HepG2 (cell line): Measurements from ENCODE around the gene ASB7. TPM values are rescaled to one million over a fixed set of nuclear protein-coding genes. Genes with fewer than 3 reads are reported as not detected.
A peak's percentile ranks its signal among the peaks of the same experiment; 100 is the strongest.

Source experiments
- ELF3 ChIP-seq: IDR thresholded peaks from 2 replicates; pipeline ENCODE4 v1.6.1; 2016; ENCODE audit warnings: missing genetic modification reagents, missing compliant biosample characterization
- GATAD2A ChIP-seq: IDR thresholded peaks from 2 replicates; pipeline ENCODE4 v1.6.1; 2016
- HDAC2 ChIP-seq: sonication (generic); formaldehyde crosslinking; IDR thresholded peaks from 2 replicates; pipeline ENCODE4 v1.4.0; 2020; ENCODE audit warnings: missing genetic modification reagents
- HOXA5 ChIP-seq: sonication (generic); formaldehyde crosslinking; IDR thresholded peaks from 2 replicates; pipeline ENCODE4 v1.4.0; 2020; ENCODE audit warnings: missing genetic modification reagents
- KLF9 ChIP-seq: IDR thresholded peaks from 2 replicates; pipeline ENCODE4 v1.6.1; 2016; ENCODE audit warnings: low read depth
- NFKB2 ChIP-seq: sonication (generic); formaldehyde crosslinking; IDR thresholded peaks from 2 replicates; pipeline ENCODE4 v1.4.0; 2020; ENCODE audit warnings: missing genetic modification reagents, borderline replicate concordance
- RBM22 ChIP-seq: fragments of 200-400 bp; formaldehyde crosslinking; optimal IDR thresholded peaks from 2 replicates; pipeline ENCODE3; 2017; ENCODE audit warnings: mild to moderate bottlenecking, low read length, moderate library complexity
- RFX3 ChIP-seq: IDR thresholded peaks from 2 replicates; pipeline ENCODE4 v1.6.1; 2016; ENCODE audit warnings: missing biosample characterization, missing genetic modification reagents
- RXRA ChIP-seq: sonication (generic); formaldehyde crosslinking; IDR thresholded peaks from 2 replicates; pipeline ENCODE4 v1.5.1; 2020; ENCODE audit warnings: missing genetic modification reagents
- RXRB ChIP-seq: IDR thresholded peaks from 2 replicates; pipeline ENCODE4 v1.6.1; 2016; ENCODE audit warnings: borderline replicate concordance, missing genetic modification reagents, missing compliant biosample characterization
- STAT5B ChIP-seq: sonication (generic); formaldehyde crosslinking; IDR thresholded peaks from 2 replicates; pipeline ENCODE4 v1.4.0; 2020; ENCODE audit warnings: missing genetic modification reagents
- SYNCRIP ChIP-seq: fragments of 200-400 bp; formaldehyde crosslinking; IDR thresholded peaks from 2 replicates; pipeline ENCODE4 v1.6.1; 2018; ENCODE audit warnings: mild to moderate bottlenecking, low read depth, low read length; ENCODE audit not compliant: insufficient read depth
- TBX2 ChIP-seq: sonication (generic); formaldehyde crosslinking; IDR thresholded peaks from 2 replicates; pipeline ENCODE4 v1.5.0; 2020; ENCODE audit warnings: missing genetic modification reagents, mild to moderate bottlenecking, borderline replicate concordance
- ZC3H13 ChIP-seq: sonication (generic); formaldehyde crosslinking; IDR thresholded peaks from 2 replicates; pipeline ENCODE4 v1.8.1; 2023; ENCODE audit warnings: mild to moderate bottlenecking, missing genetic modification reagents, moderate library complexity
- ZNF331 ChIP-seq: sonication (generic); formaldehyde crosslinking; IDR thresholded peaks from 2 replicates; pipeline ENCODE4 v1.4.0; 2020; ENCODE audit warnings: missing genetic modification reagents
- ZNF615 ChIP-seq: sonication (generic); formaldehyde crosslinking; IDR thresholded peaks from 2 replicates; pipeline ENCODE4 v1.5.0; 2020; ENCODE audit warnings: mild to moderate bottlenecking, missing genetic modification reagents, borderline replicate concordance
- polyA plus RNA-seq, 8 experiments: library from polyadenylated mRNA; depleted of rRNA in 3 of 8; stranded (reverse) in 7 of 8; unstranded in 1 of 8; fragments of >200 nt; fragmentation: Illumina TruSeq in 4 of 8; extraction: Trizol in 4 of 8; gene quantifications; 2 replicates each; pipeline versions ENCODE4 v1.2.1 to v1.2.3, GENCODE V29; 2011 to 2016; ENCODE audit warnings: low read depth in 4 of 8, missing spikeins in 1 of 8, mixed read lengths in 1 of 8; ENCODE audit not compliant: insufficient read depth in 1 of 8
- total RNA-seq, 5 experiments: library from RNA; depleted of rRNA; stranded (reverse); fragments of >200 nt; fragmentation: Illumina TruSeq; extraction: Trizol; gene quantifications; 2 replicates each; pipeline ENCODE4 v1.2.3, GENCODE V29; 2016; ENCODE audit warnings: low read depth in 1 of 5
- TF ChIP-seq, protein P1 (sequence below): sonication (generic); formaldehyde crosslinking; IDR thresholded peaks from 2 replicates; pipeline ENCODE4 v1.5.1; 2020; ENCODE audit warnings: missing genetic modification reagents, mild to moderate bottlenecking, borderline replicate concordance
- TF ChIP-seq, protein P2 (sequence below): sonication (generic); formaldehyde crosslinking; IDR thresholded peaks from 2 replicates; pipeline ENCODE4 v1.4.0; 2020; ENCODE audit warnings: missing genetic modification reagents
- TF ChIP-seq, protein P3 (sequence below): sonication (generic); formaldehyde crosslinking; IDR thresholded peaks from 2 replicates; pipeline ENCODE4 v1.5.1; 2020; ENCODE audit warnings: mild to moderate bottlenecking, moderate library complexity, missing genetic modification reagents
- TF ChIP-seq, protein P4 (sequence below): sonication (generic); formaldehyde crosslinking; IDR thresholded peaks from 2 replicates; pipeline ENCODE4 v1.5.1; 2020; ENCODE audit warnings: missing genetic modification reagents, mild to moderate bottlenecking, borderline replicate concordance

The ASB7 gene
- total and polyA plus RNA-seq, 2 of the 13 experiments (the other 11 are each of a cell fraction or from before 2014, with no cell fraction given): 7.7 to 12.1 TPM

DNA sequence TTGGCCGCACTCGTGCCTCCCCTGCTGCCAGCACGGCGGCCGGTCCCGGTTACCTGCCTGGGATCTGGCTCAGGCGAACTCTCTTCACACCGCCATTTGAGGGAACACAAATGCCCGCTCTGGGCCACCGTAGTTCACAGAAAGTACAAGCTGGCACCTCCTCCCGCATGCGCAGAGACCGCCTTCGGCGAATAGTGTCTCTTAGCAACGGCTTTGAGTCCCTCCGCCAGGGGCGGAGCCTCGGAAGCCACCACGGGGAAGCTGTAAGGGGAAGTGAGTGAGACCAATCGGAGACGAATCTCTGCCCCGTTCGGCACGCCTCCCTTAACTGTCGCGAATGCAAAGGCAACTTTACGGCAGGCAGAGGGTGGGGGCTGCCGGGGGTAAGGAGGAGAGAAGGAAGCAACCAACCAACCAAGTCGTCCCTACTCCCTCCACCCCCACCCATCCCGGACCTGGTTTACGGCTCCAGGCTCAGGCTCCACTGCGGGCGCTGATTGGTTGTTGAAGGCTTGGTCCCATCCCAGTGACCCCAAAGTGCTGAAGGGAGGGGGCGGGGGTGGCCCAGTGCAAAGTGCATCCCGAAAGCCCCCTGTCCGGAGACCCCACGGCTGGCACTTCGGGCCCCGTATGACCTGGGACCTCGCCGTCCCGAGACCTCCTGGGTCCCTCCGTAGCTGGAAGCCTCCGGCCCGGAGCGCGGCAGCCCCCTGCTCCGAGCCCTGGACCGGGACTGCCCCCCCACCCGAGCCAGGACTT lies at the start of gene ASB7, which contains the start of gene LINS1 (continued):
- TF ChIP-seq, protein P1, sequence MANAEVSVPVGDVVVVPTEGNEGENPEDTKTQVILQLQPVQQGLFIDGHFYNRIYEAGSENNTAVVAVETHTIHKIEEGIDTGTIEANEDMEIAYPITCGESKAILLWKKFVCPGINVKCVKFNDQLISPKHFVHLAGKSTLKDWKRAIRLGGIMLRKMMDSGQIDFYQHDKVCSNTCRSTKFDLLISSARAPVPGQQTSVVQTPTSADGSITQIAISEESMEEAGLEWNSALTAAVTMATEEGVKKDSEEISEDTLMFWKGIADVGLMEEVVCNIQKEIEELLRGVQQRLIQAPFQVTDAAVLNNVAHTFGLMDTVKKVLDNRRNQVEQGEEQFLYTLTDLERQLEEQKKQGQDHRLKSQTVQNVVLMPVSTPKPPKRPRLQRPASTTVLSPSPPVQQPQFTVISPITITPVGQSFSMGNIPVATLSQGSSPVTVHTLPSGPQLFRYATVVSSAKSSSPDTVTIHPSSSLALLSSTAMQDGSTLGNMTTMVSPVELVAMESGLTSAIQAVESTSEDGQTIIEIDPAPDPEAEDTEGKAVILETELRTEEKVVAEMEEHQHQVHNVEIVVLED: peak; percentile 53; the same call in 1 of the 2 replicates
- TF ChIP-seq GATAD2A (peak; percentile 10; the same call in 1 of the 2 replicates), RXRA (CRISPR knock-in tag) (peak; percentile 77), STAT5B (CRISPR knock-in tag) (no peak), ELF3 (CRISPR knock-in tag) (peak; percentile 73), ZC3H13 (CRISPR knock-in tag) (no peak), RXRB (CRISPR knock-in tag) (peak; percentile 37; the same call in 1 of the 2 replicates), ZNF331 (CRISPR knock-in tag) (0 out of 2 replicates have a peak, but pooled peaks have one; percentile 20), KLF9 (CRISPR knock-in tag) (0 out of 2 replicates have a peak, but pooled peaks have one; percentile 18), HDAC2 (0 out of 2 replicates have a peak, but pooled peaks have one; percentile 15), RBM22 (no peak), TBX2 (CRISPR knock-in tag) (peak; percentile 77), NFKB2 (peak; percentile 1; the same call in 1 of the 2 replicates), HOXA5 (CRISPR knock-in tag) (0 out of 2 replicates have a peak, but pooled peaks have one; percentile 73), RFX3 (CRISPR knock-in tag) (peak; percentile 94), ZNF615 (CRISPR knock-in tag) (0 out of 2 replicates have a peak, but pooled peaks have one; percentile 8), SYNCRIP (no peak)
- TF ChIP-seq, protein P2, sequence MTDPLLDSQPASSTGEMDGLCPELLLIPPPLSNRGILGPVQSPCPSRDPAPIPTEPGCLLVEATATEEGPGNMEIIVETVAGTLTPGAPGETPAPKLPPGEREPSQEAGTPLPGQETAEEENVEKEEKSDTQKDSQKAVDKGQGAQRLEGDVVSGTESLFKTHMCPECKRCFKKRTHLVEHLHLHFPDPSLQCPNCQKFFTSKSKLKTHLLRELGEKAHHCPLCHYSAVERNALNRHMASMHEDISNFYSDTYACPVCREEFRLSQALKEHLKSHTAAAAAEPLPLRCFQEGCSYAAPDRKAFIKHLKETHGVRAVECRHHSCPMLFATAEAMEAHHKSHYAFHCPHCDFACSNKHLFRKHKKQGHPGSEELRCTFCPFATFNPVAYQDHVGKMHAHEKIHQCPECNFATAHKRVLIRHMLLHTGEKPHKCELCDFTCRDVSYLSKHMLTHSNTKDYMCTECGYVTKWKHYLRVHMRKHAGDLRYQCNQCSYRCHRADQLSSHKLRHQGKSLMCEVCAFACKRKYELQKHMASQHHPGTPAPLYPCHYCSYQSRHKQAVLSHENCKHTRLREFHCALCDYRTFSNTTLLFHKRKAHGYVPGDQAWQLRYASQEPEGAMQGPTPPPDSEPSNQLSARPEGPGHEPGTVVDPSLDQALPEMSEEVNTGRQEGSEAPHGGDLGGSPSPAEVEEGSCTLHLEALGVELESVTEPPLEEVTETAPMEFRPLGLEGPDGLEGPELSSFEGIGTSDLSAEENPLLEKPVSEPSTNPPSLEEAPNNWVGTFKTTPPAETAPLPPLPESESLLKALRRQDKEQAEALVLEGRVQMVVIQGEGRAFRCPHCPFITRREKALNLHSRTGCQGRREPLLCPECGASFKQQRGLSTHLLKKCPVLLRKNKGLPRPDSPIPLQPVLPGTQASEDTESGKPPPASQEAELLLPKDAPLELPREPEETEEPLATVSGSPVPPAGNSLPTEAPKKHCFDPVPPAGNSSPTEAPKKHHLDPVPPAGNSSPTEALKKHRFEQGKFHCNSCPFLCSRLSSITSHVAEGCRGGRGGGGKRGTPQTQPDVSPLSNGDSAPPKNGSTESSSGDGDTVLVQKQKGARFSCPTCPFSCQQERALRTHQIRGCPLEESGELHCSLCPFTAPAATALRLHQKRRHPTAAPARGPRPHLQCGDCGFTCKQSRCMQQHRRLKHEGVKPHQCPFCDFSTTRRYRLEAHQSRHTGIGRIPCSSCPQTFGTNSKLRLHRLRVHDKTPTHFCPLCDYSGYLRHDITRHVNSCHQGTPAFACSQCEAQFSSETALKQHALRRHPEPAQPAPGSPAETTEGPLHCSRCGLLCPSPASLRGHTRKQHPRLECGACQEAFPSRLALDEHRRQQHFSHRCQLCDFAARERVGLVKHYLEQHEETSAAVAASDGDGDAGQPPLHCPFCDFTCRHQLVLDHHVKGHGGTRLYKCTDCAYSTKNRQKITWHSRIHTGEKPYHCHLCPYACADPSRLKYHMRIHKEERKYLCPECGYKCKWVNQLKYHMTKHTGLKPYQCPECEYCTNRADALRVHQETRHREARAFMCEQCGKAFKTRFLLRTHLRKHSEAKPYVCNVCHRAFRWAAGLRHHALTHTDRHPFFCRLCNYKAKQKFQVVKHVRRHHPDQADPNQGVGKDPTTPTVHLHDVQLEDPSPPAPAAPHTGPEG (CRISPR knock-in tag): no peak
- TF ChIP-seq, protein P3, sequence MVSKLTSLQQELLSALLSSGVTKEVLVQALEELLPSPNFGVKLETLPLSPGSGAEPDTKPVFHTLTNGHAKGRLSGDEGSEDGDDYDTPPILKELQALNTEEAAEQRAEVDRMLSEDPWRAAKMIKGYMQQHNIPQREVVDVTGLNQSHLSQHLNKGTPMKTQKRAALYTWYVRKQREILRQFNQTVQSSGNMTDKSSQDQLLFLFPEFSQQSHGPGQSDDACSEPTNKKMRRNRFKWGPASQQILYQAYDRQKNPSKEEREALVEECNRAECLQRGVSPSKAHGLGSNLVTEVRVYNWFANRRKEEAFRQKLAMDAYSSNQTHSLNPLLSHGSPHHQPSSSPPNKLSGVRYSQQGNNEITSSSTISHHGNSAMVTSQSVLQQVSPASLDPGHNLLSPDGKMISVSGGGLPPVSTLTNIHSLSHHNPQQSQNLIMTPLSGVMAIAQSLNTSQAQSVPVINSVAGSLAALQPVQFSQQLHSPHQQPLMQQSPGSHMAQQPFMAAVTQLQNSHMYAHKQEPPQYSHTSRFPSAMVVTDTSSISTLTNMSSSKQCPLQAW: peak; percentile 77
- TF ChIP-seq, protein P4, sequence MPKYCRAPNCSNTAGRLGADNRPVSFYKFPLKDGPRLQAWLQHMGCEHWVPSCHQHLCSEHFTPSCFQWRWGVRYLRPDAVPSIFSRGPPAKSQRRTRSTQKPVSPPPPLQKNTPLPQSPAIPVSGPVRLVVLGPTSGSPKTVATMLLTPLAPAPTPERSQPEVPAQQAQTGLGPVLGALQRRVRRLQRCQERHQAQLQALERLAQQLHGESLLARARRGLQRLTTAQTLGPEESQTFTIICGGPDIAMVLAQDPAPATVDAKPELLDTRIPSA (CRISPR knock-in tag): 0 out of 2 replicates have a peak, but pooled peaks have one; percentile 70
